Limb (tissue), 2 donors: ENCODE results near the gene ABCA2.
A peak's percentile ranks its signal among the peaks of the same experiment; 100 is the strongest.

Source experiments
- DNase-seq, 2 donors: peaks; one replicate each; pipeline ENCODE4 v3.0.0-alpha.2; 2016; ENCODE audit errors: extremely low spot score in 2 of 2

The ABCA2 gene

DNA sequence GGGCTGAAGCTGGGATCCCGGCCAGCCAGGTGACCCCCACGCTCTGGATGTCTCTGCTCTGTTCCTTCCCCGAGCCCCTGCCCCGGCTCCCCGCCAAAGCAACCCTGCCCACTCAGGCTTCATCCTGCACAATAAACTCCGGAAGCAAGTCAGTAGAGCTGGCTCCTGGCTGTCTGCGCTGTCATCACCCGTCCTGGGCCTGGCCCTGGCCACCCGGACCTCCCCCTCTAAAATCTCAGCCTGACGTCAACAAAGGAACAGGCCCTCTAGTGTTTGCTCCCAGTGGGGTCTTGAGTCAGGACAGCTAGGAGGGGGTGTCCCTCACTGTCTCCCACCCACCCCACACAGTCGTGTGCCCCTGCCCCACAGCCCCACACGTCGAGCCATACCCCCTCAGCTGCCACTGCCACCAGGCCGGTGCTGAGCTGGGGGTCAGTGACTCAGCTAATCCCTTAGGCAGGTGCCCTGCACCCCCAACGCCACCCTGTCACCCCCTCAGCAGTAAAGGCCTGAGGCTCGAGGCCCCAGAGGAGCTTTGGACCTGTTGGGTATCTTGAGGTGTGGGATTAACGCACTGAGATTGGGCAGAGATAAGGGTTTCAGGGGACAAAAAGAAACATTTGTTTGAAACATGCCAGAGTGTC is 46.3 kb downstream of the ABCA2 start:
- no peak for DNase-seq

DNA sequence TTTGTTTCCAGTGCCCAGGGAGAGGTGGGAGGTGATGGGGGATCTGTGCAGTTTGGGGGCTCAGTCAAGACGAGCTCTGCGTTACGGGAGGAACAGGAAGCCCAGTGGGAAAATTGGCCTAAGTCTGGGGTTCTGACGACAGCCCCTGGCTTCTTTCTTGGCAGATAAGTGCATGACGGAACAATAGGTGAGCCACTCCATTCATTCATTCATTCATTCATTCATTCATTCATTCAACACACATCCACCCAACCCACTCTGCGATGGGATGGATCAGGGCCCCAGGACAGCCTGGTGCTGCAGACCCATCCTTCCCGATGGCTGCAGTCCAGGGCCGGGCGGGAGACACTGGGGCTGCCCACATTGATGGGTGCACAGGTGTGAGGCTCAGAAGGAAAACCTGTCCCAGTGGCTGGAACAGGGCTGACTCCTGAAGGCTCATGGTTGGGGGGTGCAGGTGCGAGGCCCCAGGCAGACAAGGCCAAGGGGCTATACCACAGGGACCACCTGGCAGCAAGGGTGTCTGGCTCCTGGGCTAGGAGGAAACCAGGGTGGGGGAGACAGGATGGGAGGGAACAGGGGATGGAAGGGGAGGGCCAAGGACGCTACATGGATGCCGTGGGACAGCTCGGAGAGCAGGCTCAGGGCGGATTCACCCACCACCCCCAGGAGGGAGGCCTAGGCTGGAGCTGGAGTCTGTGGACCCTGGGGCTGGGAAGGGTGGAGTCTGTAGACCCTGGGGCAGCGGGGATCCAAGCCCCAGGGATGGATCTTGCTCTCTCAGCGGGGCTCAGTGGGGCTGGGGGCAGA is 47.2 kb downstream of the ABCA2 start:
- DNase-seq: no peak

DNA sequence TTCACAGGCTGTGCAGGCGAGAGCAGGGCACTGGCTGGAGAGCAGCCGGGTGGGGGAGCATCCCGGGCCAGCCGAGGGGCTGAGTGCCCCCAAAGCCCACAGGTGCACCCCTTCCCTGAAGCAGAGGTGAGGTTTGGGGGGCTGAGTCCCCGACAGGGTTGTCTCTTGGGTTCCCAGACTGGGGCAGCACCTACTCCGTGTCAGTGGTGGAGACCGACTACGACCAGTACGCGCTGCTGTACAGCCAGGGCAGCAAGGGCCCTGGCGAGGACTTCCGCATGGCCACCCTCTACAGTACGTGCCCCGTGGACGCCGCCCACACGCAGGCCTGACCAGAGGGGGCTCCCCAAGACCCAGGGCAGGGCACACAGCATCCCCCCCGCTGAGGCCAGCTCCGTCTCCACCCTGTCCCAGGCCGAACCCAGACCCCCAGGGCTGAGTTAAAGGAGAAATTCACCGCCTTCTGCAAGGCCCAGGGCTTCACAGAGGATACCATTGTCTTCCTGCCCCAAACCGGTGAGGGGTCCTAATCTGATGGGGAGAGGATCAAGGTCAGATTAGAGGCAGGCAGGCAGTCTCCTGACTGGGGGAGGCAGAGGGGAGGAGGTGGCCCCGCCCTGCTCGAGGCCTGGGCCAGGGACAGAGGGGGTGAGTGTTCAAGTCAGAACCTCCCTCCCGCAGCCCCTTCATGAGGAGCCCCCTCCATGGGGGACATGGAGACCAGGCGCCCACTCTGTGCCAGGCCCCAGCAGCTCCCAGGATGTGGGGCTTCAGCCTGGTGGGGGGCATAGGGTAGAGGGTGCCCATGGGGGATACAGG is 48.1 kb downstream of the ABCA2 start:
- no peak for DNase-seq

DNA sequence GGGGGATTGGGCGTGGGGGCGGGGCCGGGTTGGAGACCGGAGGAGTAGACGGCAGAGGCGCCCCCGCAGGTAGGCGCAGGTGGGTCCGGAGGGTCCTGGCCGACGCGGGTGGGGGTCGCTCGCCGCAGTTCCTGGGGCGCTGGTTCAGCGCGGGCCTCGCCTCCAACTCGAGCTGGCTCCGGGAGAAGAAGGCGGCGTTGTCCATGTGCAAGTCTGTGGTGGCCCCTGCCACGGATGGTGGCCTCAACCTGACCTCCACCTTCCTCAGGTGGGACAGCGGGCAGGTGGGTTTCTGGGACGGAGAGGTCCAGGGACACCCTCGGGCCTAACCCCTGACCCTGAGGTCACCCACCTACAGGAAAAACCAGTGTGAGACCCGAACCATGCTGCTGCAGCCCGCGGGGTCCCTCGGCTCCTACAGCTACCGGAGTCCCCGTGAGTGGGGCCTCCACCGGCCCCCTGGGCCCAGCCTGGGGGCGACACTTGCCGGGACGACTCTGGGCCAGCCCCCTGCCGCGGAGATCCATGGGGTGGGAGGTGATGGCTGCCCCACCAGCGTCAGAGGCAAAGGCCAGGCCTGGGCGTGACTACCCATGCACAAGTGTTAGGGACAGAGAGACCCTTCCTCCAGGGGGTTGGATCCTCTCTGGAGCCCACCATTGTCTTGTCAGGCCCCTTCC is 49.0 kb downstream of the ABCA2 start:
- no peak for DNase-seq

- DNase-seq: peak in 1 of 2 donors; percentile 78
Observed at GRCh38 chr9:136978073-136978864, 49.8 kb downstream of the ABCA2 start.

DNA sequence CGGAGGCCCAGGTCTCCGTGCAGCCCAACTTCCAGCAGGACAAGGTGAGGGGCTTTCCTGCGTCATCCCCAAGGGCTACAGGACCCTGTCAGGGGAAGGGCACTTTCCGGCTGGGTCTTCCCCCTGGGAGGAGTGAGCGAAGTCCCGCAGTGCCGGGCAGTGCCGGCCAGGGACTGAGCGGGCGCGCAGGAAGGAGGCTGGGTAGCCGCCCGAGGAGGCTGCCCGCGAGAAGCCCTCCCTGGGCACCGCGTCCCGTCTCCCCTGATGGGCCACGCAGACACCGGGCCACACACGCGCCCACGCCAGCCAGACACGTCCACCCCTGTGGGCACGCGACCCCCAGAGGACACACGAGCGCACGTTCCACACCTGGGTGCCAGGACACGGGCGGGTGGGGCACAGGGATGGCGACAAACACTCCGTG is 50.4 kb downstream of the ABCA2 start:
- DNase-seq: no peak

DNA sequence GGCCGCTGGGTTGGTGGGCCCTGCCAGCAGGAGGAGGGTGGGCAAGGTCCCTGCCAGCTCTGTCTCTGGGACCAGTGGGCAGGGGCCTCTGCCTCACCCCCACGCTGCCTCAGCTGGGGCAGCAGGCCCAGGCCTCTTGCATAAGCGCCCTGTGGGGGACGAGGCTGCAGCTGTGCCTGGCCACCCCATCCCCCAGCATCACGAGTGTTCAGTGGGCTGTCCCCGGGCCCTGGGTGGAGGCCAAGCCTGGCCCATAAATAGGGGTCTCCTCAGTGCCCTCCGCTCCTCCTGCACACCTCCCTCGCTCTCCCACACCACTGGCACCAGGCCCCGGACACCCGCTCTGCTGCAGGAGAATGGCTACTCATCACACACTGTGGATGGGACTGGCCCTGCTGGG is 50.8 kb downstream of the ABCA2 start, which contains the start of gene PTGDS:
Gene PTGDS, plus strand, starts transcription at position 282 of the 400 bp plus-strand sequence. Its CDS starts 75 bp downstream, at position 357.
- DNase-seq: no peak

DNA sequence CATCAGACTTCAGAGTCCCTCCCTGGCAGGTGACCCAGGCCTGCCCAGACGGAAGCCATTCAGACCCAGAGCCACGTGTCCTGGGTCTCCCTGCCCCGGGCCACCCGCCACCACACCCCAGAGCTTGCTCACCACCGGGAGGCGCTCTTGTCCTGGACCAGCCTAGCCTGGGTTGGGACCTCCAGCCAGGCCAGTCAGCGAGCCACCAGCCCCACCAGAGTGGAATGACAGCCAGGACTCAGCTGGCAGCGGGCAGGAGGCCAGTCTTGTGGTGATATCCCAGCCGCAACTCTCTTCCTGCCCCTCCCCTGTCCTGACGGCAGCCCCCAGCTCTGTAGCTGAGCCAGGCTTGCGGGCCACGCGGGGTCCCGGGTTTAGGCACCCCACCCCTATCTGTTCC is 52.4 kb downstream of the ABCA2 start:
- no peak for DNase-seq

- no peak for DNase-seq
Observed at GRCh38 chr9:136974817-136975535, 53.1 kb downstream of the ABCA2 start.

GRCh38 chr9:136973618-136974617 is 54.1 kb downstream of the ABCA2 start:
- DNase-seq: no peak

- no peak for DNase-seq
Observed at GRCh38 chr9:136972743-136973142, 55.3 kb downstream of the ABCA2 start.

DNA sequence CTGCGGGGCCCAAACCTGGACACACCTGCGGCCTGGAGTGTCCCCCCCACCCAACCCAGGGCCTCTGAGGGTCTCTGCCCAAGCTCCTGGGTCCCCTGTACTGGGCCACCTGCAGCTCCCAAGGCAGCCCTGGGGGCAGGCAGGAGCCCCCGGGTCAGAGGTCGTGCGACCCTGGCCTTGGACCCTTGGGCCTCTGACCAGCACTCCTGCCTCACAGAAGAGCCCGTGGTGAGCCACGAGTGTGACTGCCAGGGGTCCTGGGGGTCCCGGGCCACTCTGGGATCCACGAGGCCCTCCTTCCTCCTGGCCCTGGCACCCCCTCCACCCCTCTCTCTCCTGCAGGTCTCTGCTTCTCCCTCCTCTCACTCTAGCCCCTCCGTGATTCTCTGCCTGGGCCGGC is 55.7 kb downstream of the ABCA2 start:
- DNase-seq: no peak

DNA sequence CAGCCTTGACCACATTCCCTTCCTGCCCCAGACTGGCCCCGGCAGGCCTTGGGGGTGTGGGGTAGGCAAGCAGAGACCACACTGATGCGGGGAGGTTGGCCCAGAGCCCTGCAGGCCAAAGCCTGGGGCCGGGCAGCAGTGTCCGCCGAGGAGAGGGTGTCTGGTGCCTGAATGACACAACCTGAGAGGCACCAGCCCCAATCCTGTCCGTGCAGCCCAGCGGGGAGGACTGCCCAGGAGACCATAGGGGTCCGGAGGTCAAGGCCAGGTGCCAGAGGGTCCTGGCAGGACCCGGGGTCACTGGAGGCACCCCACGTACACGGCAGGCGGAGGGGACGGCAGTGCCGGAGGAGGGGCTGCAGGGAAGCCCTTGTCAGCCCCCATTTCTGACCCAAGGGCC is 56.3 kb downstream of the ABCA2 start:
- DNase-seq: no peak

GRCh38 chr9:136970361-136970760 is 57.7 kb downstream of the ABCA2 start:
- DNase-seq: no peak

GRCh38 chr9:136969774-136970173 is 58.3 kb downstream of the ABCA2 start:
- no peak for DNase-seq

- no peak for DNase-seq
Observed at GRCh38 chr9:136969150-136969549, 58.9 kb downstream of the ABCA2 start.

GRCh38 chr9:136968333-136969127 is 59.5 kb downstream of the ABCA2 start:
- DNase-seq: no peak
